RWPE1 (cell line): ENCODE results near the gene C16orf96.
A peak's percentile ranks its signal among the peaks of the same experiment; 100 is the strongest.

Experiments
- CTCF ChIA-PET: fragments of 350-600 bp; sonication (Branson Sonifier 250); formaldehyde crosslinking; extraction: SDS; loops from one replicate; lab custom pipeline; 2021; lab: Yijun Ruan, JAX
- POLR2A ChIA-PET: fragments of 400-600 bp; formaldehyde crosslinking; extraction: SDS; loops from one replicate; lab custom pipeline; 2020; ENCODE audit warnings: antibody characterized with exemption; ENCODE audit not compliant: low non-redundant PET; lab: Yijun Ruan, JAX
- DNase-seq: peaks from one replicate; pipeline ENCODE4 v3.0.0; 2012; ENCODE audit warnings: low spot score
- H3K27ac ChIP-seq: fragments of 450-650 bp; 2 replicates; pipeline ENCODE4 v1.5.1; 2017
- CTCF ChIP-seq: fragments of 450-650 bp; conservative IDR thresholded peaks from 2 replicates; pipeline ENCODE4 v1.5.1; 2017; ENCODE audit warnings: low read depth, mild to moderate bottlenecking

C16orf96 gene

DNA sequence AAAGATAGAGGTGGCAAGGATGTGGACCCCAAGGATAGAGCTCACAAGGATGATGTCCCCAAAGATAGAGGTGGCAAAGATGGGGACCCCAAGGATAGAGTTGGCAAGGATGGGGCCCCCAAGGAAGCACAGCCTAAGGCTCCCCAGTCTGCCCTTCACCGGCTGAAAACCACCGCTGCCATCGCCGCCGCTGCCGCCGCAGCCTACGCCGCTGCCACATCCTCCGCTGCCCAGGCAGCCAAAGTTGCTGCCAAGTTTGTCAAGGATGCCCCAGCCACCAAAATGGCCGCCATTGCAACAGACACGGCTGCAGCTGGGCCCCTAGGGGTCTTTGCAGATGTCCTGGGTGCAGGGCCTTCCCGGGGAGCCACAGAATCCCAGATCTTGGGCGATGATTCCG lies 19.9 kb downstream of the C16orf96 start:
- CTCF ChIA-PET, result interaction anchor here (0.7 kb wide), 1 partner anchor 23 kb away, joined by 8 read pairs; no protein-coding TSS in a partner anchor
- no peak for TF ChIP-seq CTCF
- H3K27ac ChIP-seq, result no peak overlapping the region
- no peak for DNase-seq
- POLR2A ChIA-PET, result no interaction called here

GRCh38 chr16:4578961-4579530 lies 22.9 kb downstream of the C16orf96 start:
- H3K27ac ChIP-seq, result peak overlapping the region; percentile 25; the same call in 1 of the 2 replicates
- no peak for DNase-seq
- ChIA-PET POLR2A (no interaction called here), CTCF (no interaction called here)
- TF ChIP-seq CTCF, result no peak

DNA sequence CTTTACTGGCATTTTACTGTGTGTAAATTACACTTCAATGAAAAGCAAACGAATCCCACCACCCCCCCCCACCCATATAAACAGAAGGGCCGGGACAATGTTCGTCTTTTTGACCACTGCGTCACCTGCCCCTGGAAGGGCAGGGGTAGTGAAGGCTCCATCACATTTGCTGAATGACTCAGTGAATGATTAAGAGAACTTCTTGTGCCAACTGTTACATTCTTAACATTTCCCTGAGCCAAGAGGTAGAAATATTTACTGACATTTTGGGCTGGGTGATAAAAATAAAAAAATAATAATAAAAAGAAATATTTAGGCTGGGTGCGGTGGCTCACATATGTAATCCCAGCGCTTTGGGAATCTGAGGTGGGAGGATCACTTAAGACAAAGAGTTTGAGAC lies 24.1 kb downstream of the C16orf96 start:
- no peak for TF ChIP-seq CTCF
- ChIA-PET CTCF (interaction anchor here (1.2 kb wide), 1 partner anchor 74 kb away, joined by 5 read pairs; no protein-coding TSS in a partner anchor), POLR2A (no interaction called here)
- peak; percentile 68 for DNase-seq
- H3K27ac ChIP-seq, result peak overlapping the region; percentile 78

GRCh38 chr16:4583906-4584305 lies 27.8 kb downstream of the C16orf96 start:
- ChIA-PET POLR2A (no interaction called here), CTCF (no interaction called here)
- no peak for TF ChIP-seq CTCF
- H3K27ac ChIP-seq, result no peak overlapping the region
- DNase-seq, result no peak

DNA sequence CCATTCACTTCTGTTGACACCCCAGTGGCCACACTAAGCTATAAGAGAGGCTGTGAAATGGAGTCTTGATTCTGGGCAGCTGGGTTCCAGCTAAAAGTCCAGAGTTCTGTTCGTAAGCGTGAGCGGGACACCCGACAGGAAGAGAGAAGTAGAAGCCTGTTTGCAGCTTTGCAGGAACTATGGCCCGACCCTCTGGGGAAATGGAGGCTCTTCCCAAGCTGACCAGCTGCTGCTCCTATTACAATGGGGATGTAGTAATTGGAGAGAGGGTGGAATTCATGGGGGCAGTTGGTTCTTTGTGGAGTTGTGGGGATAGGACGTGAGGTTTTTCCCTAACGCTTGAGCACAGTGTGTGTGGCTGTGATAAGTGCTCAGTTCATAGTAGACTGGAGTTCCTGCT lies 30.2 kb downstream of the C16orf96 start:
- DNase-seq, result no peak
- TF ChIP-seq CTCF, result no peak
- POLR2A ChIA-PET, result interaction anchor here (0.5 kb wide), 1 partner anchor 161 kb away, joined by 5 read pairs; no protein-coding TSS in a partner anchor
- H3K27ac ChIP-seq, result no peak overlapping the region
- CTCF ChIA-PET, result interaction anchor here (0.6 to 1.5 kb wide), 13 partner anchors 9 to 123 kb away, joined by 3 to 8 read pairs (median 4); partner anchors contain the start of gene C16orf96

DNA sequence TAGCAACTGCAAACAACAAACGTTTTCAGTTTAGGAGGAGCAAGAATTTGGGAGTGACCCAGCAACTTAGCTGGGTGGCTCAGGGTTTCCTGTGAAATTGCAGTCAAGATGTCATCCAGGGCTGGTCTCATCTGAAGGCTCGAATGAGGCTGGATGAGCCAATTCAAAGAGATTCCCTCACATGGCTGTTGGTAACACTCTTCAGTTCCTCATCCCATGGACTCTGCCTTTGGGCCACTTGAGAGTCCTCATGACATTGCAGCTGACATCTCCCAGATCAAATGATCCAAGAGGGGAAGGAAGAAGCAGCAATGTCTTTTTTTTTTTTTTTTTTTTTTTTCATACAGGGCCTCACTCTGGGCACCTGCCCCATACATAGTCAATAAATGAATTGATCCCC lies 32.2 kb downstream of the C16orf96 start:
- ChIA-PET CTCF (interaction anchor here (1.0 kb wide), 1 partner anchor 83 kb away, joined by 3 read pairs; no protein-coding TSS in a partner anchor), POLR2A (no interaction called here)
- TF ChIP-seq CTCF, result no peak
- no peak for DNase-seq
- no peak overlapping the region for H3K27ac ChIP-seq
